Left ventricle myocardium superior (tissue), 1 donor: ENCODE measurements around the gene OR8G5. TPM values are rescaled to one million over a fixed set of nuclear protein-coding genes. Genes with fewer than 3 reads are reported as not detected.
"Not testable (repeated sequence)": the region's sequence is repeated elsewhere in the genome, so short reads cannot be mapped to it uniquely, and the experiment has no call there.

ENCODE experiments used
- ATAC-seq: fragments of 200-7000 bp; cut with Tn5 transposase; one replicate; pipeline ENCODE4 v1.9.1; 2020; ENCODE audit warnings: mild to moderate bottlenecking, moderate library complexity
- DNase-seq: peaks from one replicate; pipeline ENCODE4 v3.0.0-alpha.2; 2020
- intact Hi-C: fragments of 100-400 bp; cut with micrococcal nuclease; formaldehyde crosslinking; loops from one replicate; pipeline ENCODE4 v1.11.0; 2022
- long read RNA-seq: library from polyadenylated mRNA; unstranded; transcript quantifications from one replicate; pipeline ENCODE4 v2.0.0, GENCODE V29; 2021
- total RNA-seq: library from RNA; stranded (reverse); fragmentation: NEBNext Ultra II Directional; extraction: Animal tissue kit (Norgen Biotek cat#: 25700); gene quantifications from one replicate; pipeline ENCODE4 v1.2.1, GENCODE V29; 2021
- donor health status: DM: no; HTN: yes; CAD: no; lungs with severe emphysema.

Gene OR8G5
- total RNA-seq, result not detected
- long read RNA-seq, result 0 reads

- intact Hi-C loops, result no loop called here
- no peak for ATAC-seq
Observed at GRCh38 chr11:124256076-124256475, at the start of gene OR8G5. TSS of gene OR8G5 (plus strand) at chr11:124256376. CDS start at chr11:124264932, 8,556 bp downstream.

DNA sequence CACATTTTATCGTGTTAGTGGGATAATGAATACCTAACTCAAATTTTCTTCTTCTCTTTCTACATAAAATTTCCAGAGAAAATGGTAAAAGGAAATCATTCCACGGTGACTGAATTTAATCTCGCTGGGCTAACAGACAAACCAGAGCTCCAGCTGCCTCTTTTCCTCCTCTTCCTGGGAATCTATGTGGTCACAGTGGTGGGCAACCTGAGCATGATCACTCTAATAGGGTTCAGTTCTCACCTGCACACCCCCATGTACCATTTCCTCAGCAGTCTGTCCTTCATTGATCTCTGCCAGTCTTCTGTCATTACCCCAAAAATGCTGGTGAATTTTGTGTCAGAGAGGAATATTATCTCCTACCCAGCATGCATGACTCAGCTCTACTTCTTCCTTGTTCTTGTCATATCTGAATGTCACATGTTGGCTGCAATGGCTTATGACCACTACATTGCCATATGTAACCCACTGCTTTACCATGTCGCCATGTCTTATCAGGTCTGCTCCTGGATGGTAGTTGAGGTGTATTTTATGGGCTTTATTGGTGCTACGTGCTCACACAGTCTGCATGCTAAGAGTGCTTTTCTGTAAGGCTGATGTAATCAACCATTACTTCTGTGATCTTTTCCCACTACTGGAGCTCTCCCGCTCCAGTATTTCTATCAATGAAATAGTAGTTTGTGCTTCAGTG lies 48.9 kb upstream of the OR8G5 start:
- intact Hi-C loops, result no loop called here
- no peak for DNase-seq
- ATAC-seq, result no peak

More at GRCh38 chr11:124256076-124256475, at the start of gene OR8G5:
- no peak for DNase-seq

DNA sequence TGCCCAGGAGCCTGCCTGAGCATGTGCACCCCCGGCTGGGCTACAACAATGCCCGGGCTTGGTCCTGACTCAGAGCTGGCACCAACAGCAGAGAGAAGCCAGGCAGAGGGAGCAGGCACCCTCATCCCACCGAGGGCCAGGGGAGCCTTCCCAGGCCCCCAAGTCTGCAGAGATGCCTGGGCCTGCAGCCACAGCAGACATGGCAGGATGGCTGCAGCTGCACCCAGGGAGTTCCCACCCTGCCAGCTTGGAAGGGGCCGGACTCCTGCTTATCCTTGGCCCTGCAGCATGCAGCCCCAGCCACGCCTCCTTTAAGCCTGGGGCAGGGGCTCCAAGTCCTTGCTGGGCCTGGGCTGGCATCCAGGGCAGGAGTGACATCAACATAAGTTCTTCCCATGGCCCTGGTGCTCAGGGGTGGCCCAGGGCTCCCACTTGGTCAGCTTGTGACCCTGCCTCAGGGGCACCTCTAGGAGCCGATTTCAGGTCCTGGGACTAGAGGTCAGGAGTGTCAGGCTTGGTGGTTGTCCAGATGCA lies 46.3 kb upstream of the OR8G5 start:
- no peak for ATAC-seq
- intact Hi-C loops, result no loop called here
- no peak for DNase-seq

GRCh38 chr11:124210421-124210820 lies 45.8 kb upstream of the OR8G5 start:
- no peak for ATAC-seq

DNA sequence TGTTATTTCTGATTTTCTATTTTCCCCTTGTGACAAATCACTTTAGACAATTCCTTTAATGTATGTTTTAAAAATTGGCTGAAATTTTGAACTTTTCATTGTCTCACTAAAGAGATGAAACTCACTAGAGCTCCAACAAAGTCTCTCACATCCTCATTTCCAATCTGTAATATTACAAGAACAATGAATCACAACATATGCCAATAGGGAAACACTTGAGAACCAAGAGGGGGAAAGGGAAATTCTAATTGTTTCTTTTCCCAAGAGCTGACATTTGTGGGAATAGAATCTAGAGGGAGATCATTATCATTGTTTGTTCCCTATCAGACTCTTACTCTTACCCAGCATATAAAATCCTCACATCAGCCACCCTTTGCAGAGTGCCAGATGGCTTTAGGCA lies 44.9 kb upstream of the OR8G5 start:
- no peak for ATAC-seq
- no peak for DNase-seq
- intact Hi-C loops, result no loop called here

More at GRCh38 chr11:124210421-124210820, 45.8 kb upstream of the OR8G5 start:
- intact Hi-C loops, result no loop called here
- DNase-seq, result no peak

GRCh38 chr11:124214027-124214426 lies 42.1 kb upstream of the OR8G5 start:
- DNase-seq, result no peak
- intact Hi-C loops, result no loop called here
- ATAC-seq, result no peak

- intact Hi-C loops, result no loop called here
- DNase-seq, result no peak
Observed at GRCh38 chr11:124219126-124219525, 37.0 kb upstream of the OR8G5 start.

DNA sequence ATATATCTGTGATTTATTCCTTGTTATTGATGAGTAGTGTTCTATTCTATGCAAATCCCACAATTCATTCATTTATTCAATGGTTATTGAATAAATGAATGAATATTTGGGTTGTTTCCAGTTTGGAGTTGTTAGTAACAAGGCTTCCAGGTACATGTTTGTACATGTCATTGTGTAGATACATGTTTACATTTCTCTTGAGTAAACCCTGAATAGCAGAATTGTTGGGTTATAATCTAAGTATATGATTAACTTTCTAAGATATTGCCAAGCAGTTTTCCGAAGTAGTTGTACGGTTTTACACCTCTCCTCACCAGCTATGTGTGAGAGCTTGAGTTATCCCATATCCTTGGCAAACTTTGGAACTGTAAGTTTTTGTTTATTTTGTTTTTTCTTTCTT lies 33.8 kb upstream of the OR8G5 start:
- intact Hi-C loops, result no loop called here
- DNase-seq (no peak), ATAC-seq (no peak)

More at GRCh38 chr11:124219126-124219525, 37.0 kb upstream of the OR8G5 start:
- ATAC-seq, result no peak

- intact Hi-C loops, ATAC-seq, DNase-seq: not testable (repeated sequence)
Observed at GRCh38 chr11:124224618-124225423, 31.4 kb upstream of the OR8G5 start.

- intact Hi-C loops, result no loop called here
- ATAC-seq, result no peak
- no peak for DNase-seq
Observed at GRCh38 chr11:124225471-124225870, 30.7 kb upstream of the OR8G5 start.

DNA sequence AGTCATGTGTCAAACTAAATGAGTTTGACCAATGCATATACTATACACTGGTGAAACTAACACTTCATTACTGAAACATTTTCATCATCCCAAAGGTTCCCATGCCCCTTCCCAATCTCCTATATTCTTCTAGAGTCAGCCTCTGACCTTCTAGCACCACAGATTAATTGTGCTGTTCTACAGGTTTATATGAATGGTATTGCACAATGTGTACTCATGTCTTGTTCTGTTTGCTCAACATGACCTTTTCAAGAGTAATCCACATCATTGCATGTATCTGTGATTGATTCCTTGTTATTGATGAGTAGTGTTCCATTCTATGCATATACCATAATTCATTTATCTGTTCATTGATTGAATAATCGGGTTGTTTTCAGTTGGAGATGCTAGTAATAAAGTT lies 22.8 kb upstream of the OR8G5 start:
- ATAC-seq, result no peak
- intact Hi-C loops, result no loop called here

GRCh38 chr11:124238512-124238911 lies 17.7 kb upstream of the OR8G5 start:
- DNase-seq (no peak), ATAC-seq (no peak)
- intact Hi-C loops, result no loop called here

More for the DNA sequence above, 22.8 kb upstream of the OR8G5 start:
- DNase-seq, result no peak

- ATAC-seq (no peak), DNase-seq (no peak)
- intact Hi-C loops, result no loop called here
Observed at GRCh38 chr11:124240621-124241397, 15.4 kb upstream of the OR8G5 start, which contains the start of gene OR8G1. TSS of gene OR8G1 (plus strand) at chr11:124241095. CDS start at chr11:124249676, 8,581 bp downstream.

- intact Hi-C loops, DNase-seq, ATAC-seq: not testable (repeated sequence)
Observed at GRCh38 chr11:124249869-124250268, 6.3 kb upstream of the OR8G5 start.

DNA sequence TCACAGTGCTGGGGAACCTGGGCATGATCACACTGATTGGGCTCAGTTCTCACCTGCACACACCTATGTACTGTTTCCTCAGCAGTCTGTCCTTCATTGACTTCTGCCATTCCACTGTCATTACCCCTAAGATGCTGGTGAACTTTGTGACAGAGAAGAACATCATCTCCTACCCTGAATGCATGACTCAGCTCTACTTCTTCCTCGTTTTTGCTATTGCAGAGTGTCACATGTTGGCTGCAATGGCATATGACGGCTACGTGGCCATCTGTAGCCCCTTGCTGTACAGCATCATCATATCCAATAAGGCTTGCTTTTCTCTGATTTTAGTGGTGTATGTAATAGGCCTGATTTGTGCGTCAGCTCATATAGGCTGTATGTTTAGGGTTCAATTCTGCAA lies 8.9 kb downstream of the OR8G5 start:
- intact Hi-C loops, result not testable (repeated sequence)

GRCh38 chr11:124270886-124271285 lies 14.7 kb downstream of the OR8G5 start:
- DNase-seq, ATAC-seq, intact Hi-C loops: not testable (repeated sequence)

More for the DNA sequence above, 8.9 kb downstream of the OR8G5 start:
- not testable (repeated sequence) for DNase-seq, ATAC-seq

GRCh38 chr11:124274000-124274399 lies 17.8 kb downstream of the OR8G5 start:
- ATAC-seq (no peak), DNase-seq (no peak)
- intact Hi-C loops, result no loop called here

DNA sequence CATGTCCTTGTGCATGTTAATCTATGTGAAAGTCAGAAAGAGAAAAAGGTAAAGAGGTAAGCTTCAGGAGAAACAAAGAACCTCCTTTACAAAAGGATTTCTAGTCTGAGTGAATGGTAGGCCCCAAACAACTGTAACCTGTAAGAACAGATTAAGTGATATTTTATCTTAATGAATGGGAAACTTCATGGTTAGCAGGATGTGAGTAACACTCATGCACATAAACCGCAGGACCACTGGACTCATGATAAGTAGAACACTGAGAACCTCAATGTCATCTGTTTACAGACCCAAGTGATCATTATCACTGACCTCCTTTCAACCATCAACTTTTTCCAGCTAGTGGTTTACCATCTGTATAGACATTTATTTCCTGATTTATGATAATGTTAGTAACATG lies 19.9 kb downstream of the OR8G5 start:
- intact Hi-C loops, result no loop called here
- ATAC-seq (no peak), DNase-seq (no peak)

DNA sequence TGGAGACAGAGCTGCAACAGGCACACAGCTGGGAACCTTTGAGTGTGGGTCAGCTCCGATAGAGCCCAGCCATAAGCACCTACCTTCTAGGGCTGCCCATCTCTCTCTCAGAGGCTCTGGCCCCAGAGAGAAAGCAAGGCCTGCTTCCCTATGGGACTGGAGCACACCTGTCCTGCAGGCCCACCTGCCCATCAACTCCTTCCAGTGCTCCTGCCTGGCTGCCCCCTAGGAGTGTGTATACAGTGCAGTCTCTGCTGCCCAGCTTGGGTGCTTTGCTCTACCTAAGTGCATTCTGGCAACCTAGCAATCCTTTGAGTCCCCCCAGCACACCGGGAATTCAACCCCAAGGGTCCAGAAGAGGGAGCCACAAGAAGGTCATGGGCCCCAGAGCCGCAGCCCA lies 21.0 kb downstream of the OR8G5 start:
- DNase-seq (no peak), ATAC-seq (no peak)
- intact Hi-C loops, result no loop called here
